ENCODE results near the gene SORCS2.
"Not testable (repeated sequence)": the region's sequence is repeated elsewhere in the genome, so short reads cannot be mapped to it uniquely, and the experiment has no call there.

The SORCS2 gene

GRCh38 chr4:7157666-7158065 is 34.7 kb upstream of the SORCS2 start:
- no peak overlapping the region for H3K27ac ChIP-seq
- TF ChIP-seq POLR2AphosphoS5 (IDR thresholded peaks at IDR 0.05; ENCODE audit: borderline replicate concordance, low read depth, low read length) (no peak), FOXP2 (optimal IDR thresholded peaks at IDR 0.05; ENCODE audit: control extremely low read depth, extremely low read length, insufficient read depth) (no peak), EZH2 (IDR thresholded peaks at IDR 0.05) (no peak)
- no peak for DNase-seq (ENCODE audit: low read depth, low spot score)

DNA sequence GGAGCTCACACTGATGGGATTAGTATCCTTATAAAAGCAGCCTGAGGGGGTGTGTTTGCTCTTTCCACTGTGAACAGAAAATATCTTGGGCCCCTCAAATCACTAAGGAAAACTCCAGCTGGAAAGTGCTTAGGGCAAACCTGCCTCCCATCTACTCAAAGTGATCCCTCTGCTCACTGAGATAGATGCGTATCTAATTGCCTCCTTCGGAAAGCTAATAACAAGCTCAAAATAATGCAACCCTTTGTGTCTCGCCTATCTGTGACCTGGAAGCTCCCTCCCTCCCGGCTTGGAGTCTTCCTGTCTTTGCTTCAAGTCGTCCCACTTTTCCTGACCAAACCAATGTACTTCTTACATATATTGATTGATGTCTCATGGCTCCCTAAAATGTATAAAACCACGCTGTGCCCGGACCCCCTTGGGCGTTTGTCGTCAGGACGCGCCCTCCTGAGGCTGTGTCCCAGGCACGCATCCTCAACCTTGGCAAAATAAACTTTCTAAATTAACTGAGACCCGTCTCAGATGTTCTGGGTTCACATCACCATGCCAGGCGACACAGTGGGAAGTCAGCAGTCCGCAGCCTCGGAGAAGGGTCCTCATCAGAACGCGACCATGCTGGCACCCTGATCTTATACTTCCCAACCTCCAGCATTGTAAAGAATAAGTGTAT is 34.1 kb upstream of the SORCS2 start:
- Histone ChIP-seq H3K9ac (ENCODE audit: insufficient read length) (no peak overlapping the region), H3K27ac (no peak overlapping the region), H3K36me3 (ENCODE audit: insufficient read depth, low read length) (no peaks in the 10 kb centered on the region), H3K4me3 (no peak overlapping the region), H3K9me3 (ENCODE audit: low read depth, low read length) (no peaks in the 10 kb centered on the region)
- no peak for TF ChIP-seq POLR2AphosphoS5 (IDR thresholded peaks at IDR 0.05; ENCODE audit: borderline replicate concordance, low read depth, low read length)
- TF ChIP-seq FOXP2 (optimal IDR thresholded peaks at IDR 0.05; ENCODE audit: control extremely low read depth, extremely low read length, insufficient read depth): no peak
- no peak for TF ChIP-seq EZH2 (IDR thresholded peaks at IDR 0.05)
- DNase-seq (ENCODE audit: low read depth, low spot score): no peak

More at GRCh38 chr4:7157666-7158065, 34.7 kb upstream of the SORCS2 start:
- H3K9me3 ChIP-seq (ENCODE audit: low read depth, low read length): no peaks in the 10 kb centered on the region
- no peak overlapping the region for H3K4me3 ChIP-seq
- no peak overlapping the region for H3K9ac ChIP-seq (ENCODE audit: insufficient read length)
- no peaks in the 10 kb centered on the region for H3K36me3 ChIP-seq (ENCODE audit: insufficient read depth, low read length)

- no peak for DNase-seq (ENCODE audit: low read depth, low spot score)
- no peak for TF ChIP-seq EZH2 (IDR thresholded peaks at IDR 0.05)
- TF ChIP-seq POLR2AphosphoS5 (IDR thresholded peaks at IDR 0.05; ENCODE audit: borderline replicate concordance, low read depth, low read length): no peak
- TF ChIP-seq FOXP2 (optimal IDR thresholded peaks at IDR 0.05; ENCODE audit: control extremely low read depth, extremely low read length, insufficient read depth): no peak
- H3K4me3 ChIP-seq: no peak overlapping the region
- no peak overlapping the region for H3K27ac ChIP-seq
- H3K9me3 ChIP-seq (ENCODE audit: low read depth, low read length): no peaks in the 10 kb centered on the region
- H3K9ac ChIP-seq (ENCODE audit: insufficient read length): no peak overlapping the region
- no peaks in the 10 kb centered on the region for H3K36me3 ChIP-seq (ENCODE audit: insufficient read depth, low read length)
Measured at GRCh38 chr4:7158991-7159390, 33.3 kb upstream of the SORCS2 start.

GRCh38 chr4:7159923-7160322 is 32.4 kb upstream of the SORCS2 start:
- Histone ChIP-seq H3K27ac (no peak overlapping the region), H3K4me3 (no peak overlapping the region), H3K9me3 (ENCODE audit: low read depth, low read length) (no peaks in the 10 kb centered on the region), H3K9ac (ENCODE audit: insufficient read length) (no peak overlapping the region), H3K36me3 (ENCODE audit: insufficient read depth, low read length) (no peaks in the 10 kb centered on the region)
- no peak for DNase-seq (ENCODE audit: low read depth, low spot score)
- TF ChIP-seq EZH2 (IDR thresholded peaks at IDR 0.05): no peak

- Histone ChIP-seq H3K9me3 (ENCODE audit: low read depth, low read length) (no peaks in the 10 kb centered on the region), H3K4me3 (no peak overlapping the region), H3K27ac (no peak overlapping the region), H3K9ac (ENCODE audit: insufficient read length) (no peak overlapping the region), H3K36me3 (ENCODE audit: insufficient read depth, low read length) (no peaks in the 10 kb centered on the region)
- DNase-seq (ENCODE audit: low read depth, low spot score): no peak
- no peak for TF ChIP-seq POLR2AphosphoS5 (IDR thresholded peaks at IDR 0.05; ENCODE audit: borderline replicate concordance, low read depth, low read length)
- TF ChIP-seq FOXP2 (optimal IDR thresholded peaks at IDR 0.05; ENCODE audit: control extremely low read depth, extremely low read length, insufficient read depth): no peak
- no peak for TF ChIP-seq EZH2 (IDR thresholded peaks at IDR 0.05)
Measured at GRCh38 chr4:7160439-7160838, 31.9 kb upstream of the SORCS2 start.

GRCh38 chr4:7160951-7161440 is 31.3 kb upstream of the SORCS2 start:
- TF ChIP-seq FOXP2 (optimal IDR thresholded peaks at IDR 0.05; ENCODE audit: control extremely low read depth, extremely low read length, insufficient read depth) (no peak), POLR2AphosphoS5 (IDR thresholded peaks at IDR 0.05; ENCODE audit: borderline replicate concordance, low read depth, low read length) (no peak), EZH2 (IDR thresholded peaks at IDR 0.05) (no peak)
- Histone ChIP-seq H3K27ac (no peak overlapping the region), H3K9me3 (ENCODE audit: low read depth, low read length) (no peaks in the 10 kb centered on the region), H3K36me3 (ENCODE audit: insufficient read depth, low read length) (no peaks in the 10 kb centered on the region), H3K9ac (ENCODE audit: insufficient read length) (no peak overlapping the region), H3K4me3 (no peak overlapping the region)
- DNase-seq (ENCODE audit: low read depth, low spot score): no peak

GRCh38 chr4:7161721-7162214 is 30.6 kb upstream of the SORCS2 start:
- no peak for DNase-seq (ENCODE audit: low read depth, low spot score)
- Histone ChIP-seq H3K27ac (no peak overlapping the region), H3K4me3 (no peak overlapping the region), H3K36me3 (ENCODE audit: insufficient read depth, low read length) (no peaks in the 10 kb centered on the region), H3K9ac (ENCODE audit: insufficient read length) (no peak overlapping the region), H3K9me3 (ENCODE audit: low read depth, low read length) (no peaks in the 10 kb centered on the region)
- TF ChIP-seq POLR2AphosphoS5 (IDR thresholded peaks at IDR 0.05; ENCODE audit: borderline replicate concordance, low read depth, low read length) (no peak), FOXP2 (optimal IDR thresholded peaks at IDR 0.05; ENCODE audit: control extremely low read depth, extremely low read length, insufficient read depth) (no peak), EZH2 (IDR thresholded peaks at IDR 0.05) (no peak)

GRCh38 chr4:7165056-7165873 is 27.1 kb upstream of the SORCS2 start:
- DNase-seq (ENCODE audit: low read depth, low spot score); H3K27ac ChIP-seq; H3K9me3 ChIP-seq (ENCODE audit: low read depth, low read length); H3K9ac ChIP-seq (ENCODE audit: insufficient read length); H3K36me3 ChIP-seq (ENCODE audit: insufficient read depth, low read length); H3K4me3 ChIP-seq: not testable (repeated sequence)

Data from SK-N-MC (cell line).